GM12891 (cell line): ENCODE data around the gene PSMC3IP.

Experiments used
- POLR2A ChIP-seq: IDR thresholded peaks from 2 replicates; pipeline ENCODE4 v1.6.1; 2011; ENCODE audit warnings: low read depth, low read length, control low read depth
- POLR2AphosphoS5 ChIP-seq: IDR thresholded peaks from 2 replicates; pipeline ENCODE4 v1.6.1; 2011; ENCODE audit warnings: low read depth, low read length, control low read depth

DNA sequence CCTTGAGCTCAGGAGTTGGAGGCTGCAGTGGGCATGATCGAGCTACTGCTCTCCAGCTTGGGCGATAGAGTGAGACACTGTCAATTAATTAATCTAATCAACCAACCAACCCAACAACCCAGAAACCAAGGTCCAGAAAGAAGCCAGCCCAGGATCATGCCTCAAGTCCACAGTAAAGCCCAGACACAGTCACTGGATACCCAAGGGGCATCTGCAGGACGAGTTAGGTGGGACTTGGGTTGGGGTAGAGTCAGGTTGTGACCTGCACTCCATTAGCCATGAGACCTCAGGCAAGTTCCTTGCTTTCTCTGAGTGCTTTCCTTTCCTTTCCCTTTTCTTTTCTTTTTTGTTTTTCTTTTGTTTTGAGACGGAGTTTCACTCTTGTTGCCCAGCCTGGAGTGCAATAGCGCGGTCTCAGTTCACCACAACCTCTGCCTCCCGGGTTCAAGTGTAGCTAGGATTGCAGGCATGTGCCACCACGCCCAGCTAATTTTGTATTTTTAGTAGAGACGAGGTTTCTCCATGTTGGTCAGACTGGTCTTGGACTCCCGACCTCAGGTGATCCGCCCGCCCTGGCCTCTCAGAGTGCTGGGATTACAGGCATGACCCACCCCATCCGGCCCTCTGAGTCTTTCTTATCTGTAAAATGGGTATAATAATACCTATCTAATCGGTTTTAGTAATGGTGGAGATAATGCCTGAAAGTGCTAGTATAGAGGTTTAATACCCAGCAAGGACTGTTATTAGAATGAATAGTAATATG, 28.4 kb downstream of the PSMC3IP start:
- TF ChIP-seq POLR2A, result no peak
- TF ChIP-seq POLR2AphosphoS5, result no peak
